Measurements from ENCODE around the gene ART4. TPM values are rescaled to one million over a fixed set of nuclear protein-coding genes. Genes with fewer than 3 reads are reported as not detected.
A peak's percentile ranks its signal among the peaks of the same experiment; 100 is the strongest.

Gene ART4
- polyA plus RNA-seq, 1 donor from 2014 or later: not detected

- Histone ChIP-seq H3K4me2 (ENCODE audit: low read length) (peak within 1 kb of the TSS; percentile 86), H3K9me3 (ENCODE audit: low read length) (no peaks in the 10 kb centered on the region), H3K79me2 (replicated peaks; ENCODE audit: insufficient read depth, low read length) (peaks cover 50% of the 10 kb centered on the region), H3K9me2 (ENCODE audit: insufficient read depth, low read length) (no peaks in the 10 kb centered on the region), H3K27ac (ENCODE audit: low read length) (peak within 1 kb of the TSS; percentile 93), H3K36me3 (ENCODE audit: insufficient read depth, low read length) (peaks cover 5% of the 10 kb centered on the region), H3F3A (ENCODE audit: insufficient read depth, low read length, poor library complexity, severe bottlenecking) (no peaks in the 10 kb centered on the region), H3K9ac (ENCODE audit: low read length) (peak within 1 kb of the TSS; percentile 97), H3K4me3 (ENCODE audit: low read length) (peak within 1 kb of the TSS; percentile 78), H4K20me1 (ENCODE audit: insufficient read depth) (no peaks in the 10 kb centered on the region), H3K27me3 (ENCODE audit: insufficient read depth, low read depth, low read length) (no peaks in the 10 kb centered on the region), H2AFZ (ENCODE audit: low read depth, low read length) (peak within 1 kb of the TSS; percentile 97)
- no peak for TF ChIP-seq CTCF (IDR thresholded peaks at IDR 0.05; ENCODE audit: poor library complexity, severe bottlenecking)
- TF ChIP-seq MXI1 (conservative IDR thresholded peaks at IDR 0.05; ENCODE audit: poor library complexity, severe bottlenecking): peak; percentile 75
- TF ChIP-seq POLR2AphosphoS5 (IDR thresholded peaks at IDR 0.05): peak; percentile 93
- TF ChIP-seq RAD21 (conservative IDR thresholded peaks at IDR 0.05): no peak
- no peak for TF ChIP-seq SMC3 (conservative IDR thresholded peaks at IDR 0.05; ENCODE audit: poor library complexity)
- TF ChIP-seq EZH2 (IDR thresholded peaks at IDR 0.05; ENCODE audit: borderline replicate concordance, insufficient read depth, low read length, poor library complexity, severe bottlenecking): no peak
- TF ChIP-seq EP300 (conservative IDR thresholded peaks at IDR 0.05; ENCODE audit: poor library complexity, severe bottlenecking): no peak
- TF ChIP-seq TAF1 (IDR thresholded peaks at IDR 0.05; ENCODE audit: low read depth): peak; percentile 96
- TF ChIP-seq, protein P1, sequence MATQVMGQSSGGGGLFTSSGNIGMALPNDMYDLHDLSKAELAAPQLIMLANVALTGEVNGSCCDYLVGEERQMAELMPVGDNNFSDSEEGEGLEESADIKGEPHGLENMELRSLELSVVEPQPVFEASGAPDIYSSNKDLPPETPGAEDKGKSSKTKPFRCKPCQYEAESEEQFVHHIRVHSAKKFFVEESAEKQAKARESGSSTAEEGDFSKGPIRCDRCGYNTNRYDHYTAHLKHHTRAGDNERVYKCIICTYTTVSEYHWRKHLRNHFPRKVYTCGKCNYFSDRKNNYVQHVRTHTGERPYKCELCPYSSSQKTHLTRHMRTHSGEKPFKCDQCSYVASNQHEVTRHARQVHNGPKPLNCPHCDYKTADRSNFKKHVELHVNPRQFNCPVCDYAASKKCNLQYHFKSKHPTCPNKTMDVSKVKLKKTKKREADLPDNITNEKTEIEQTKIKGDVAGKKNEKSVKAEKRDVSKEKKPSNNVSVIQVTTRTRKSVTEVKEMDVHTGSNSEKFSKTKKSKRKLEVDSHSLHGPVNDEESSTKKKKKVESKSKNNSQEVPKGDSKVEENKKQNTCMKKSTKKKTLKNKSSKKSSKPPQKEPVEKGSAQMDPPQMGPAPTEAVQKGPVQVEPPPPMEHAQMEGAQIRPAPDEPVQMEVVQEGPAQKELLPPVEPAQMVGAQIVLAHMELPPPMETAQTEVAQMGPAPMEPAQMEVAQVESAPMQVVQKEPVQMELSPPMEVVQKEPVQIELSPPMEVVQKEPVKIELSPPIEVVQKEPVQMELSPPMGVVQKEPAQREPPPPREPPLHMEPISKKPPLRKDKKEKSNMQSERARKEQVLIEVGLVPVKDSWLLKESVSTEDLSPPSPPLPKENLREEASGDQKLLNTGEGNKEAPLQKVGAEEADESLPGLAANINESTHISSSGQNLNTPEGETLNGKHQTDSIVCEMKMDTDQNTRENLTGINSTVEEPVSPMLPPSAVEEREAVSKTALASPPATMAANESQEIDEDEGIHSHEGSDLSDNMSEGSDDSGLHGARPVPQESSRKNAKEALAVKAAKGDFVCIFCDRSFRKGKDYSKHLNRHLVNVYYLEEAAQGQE (IDR thresholded peaks at IDR 0.05; ENCODE audit: borderline replicate concordance): peak; percentile 92
These were observed 40.1 kb downstream of the ART4 start, which contains the start of the genes C12orf60 and WBP11 for GRCh38 chr12:14803011-14803829. Gene C12orf60, plus strand, starts transcription at chr12:14803670. Its CDS starts 19,266 bp downstream, at chr12:14822936. Gene WBP11, minus strand, starts transcription at chr12:14803478. Its CDS starts 2,095 bp downstream, at chr12:14801383.

DNA sequence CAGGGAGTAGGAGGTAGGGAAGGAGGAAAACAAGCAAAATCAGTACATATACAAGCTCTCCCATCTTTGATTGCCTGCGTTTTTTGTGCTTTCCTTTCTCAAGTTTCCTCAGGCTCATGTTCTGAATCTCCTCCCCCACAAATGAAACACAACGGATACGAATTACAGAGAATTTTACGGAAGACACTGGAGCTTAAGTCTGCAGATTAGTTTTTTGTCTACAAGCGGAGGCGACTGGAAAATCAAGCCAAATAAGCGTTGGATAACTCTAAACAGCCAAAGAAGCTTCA is 40.7 kb downstream of the ART4 start:
- Histone ChIP-seq H3K27ac (ENCODE audit: low read length) (peak overlapping the region; percentile 93), H2AFZ (ENCODE audit: low read depth, low read length) (peak overlapping the region; percentile 69), H3K27me3 (ENCODE audit: insufficient read depth, low read depth, low read length) (no peaks in the 10 kb centered on the region), H3K4me2 (ENCODE audit: low read length) (peak overlapping the region; percentile 86), H3F3A (ENCODE audit: insufficient read depth, low read length, poor library complexity, severe bottlenecking) (no peaks in the 10 kb centered on the region), H3K9me2 (ENCODE audit: insufficient read depth, low read length) (no peaks in the 10 kb centered on the region), H3K79me2 (replicated peaks; ENCODE audit: insufficient read depth, low read length) (peaks cover 50% of the 10 kb centered on the region), H4K20me1 (ENCODE audit: insufficient read depth) (no peaks in the 10 kb centered on the region), H3K9ac (ENCODE audit: low read length) (peak overlapping the region; percentile 97), H3K9me3 (ENCODE audit: low read length) (no peaks in the 10 kb centered on the region), H3K36me3 (ENCODE audit: insufficient read depth, low read length) (peaks cover 9% of the 10 kb centered on the region), H3K4me3 (ENCODE audit: low read length) (peak overlapping the region; percentile 78)
- TF ChIP-seq POLR2AphosphoS5 (IDR thresholded peaks at IDR 0.05) (no peak), SMC3 (conservative IDR thresholded peaks at IDR 0.05; ENCODE audit: poor library complexity) (no peak), TAF1 (IDR thresholded peaks at IDR 0.05; ENCODE audit: low read depth) (no peak), CTCF (IDR thresholded peaks at IDR 0.05; ENCODE audit: poor library complexity, severe bottlenecking) (no peak), MXI1 (conservative IDR thresholded peaks at IDR 0.05; ENCODE audit: poor library complexity, severe bottlenecking) (no peak), RAD21 (conservative IDR thresholded peaks at IDR 0.05) (no peak), EZH2 (IDR thresholded peaks at IDR 0.05; ENCODE audit: borderline replicate concordance, insufficient read depth, low read length, poor library complexity, severe bottlenecking) (no peak), EP300 (conservative IDR thresholded peaks at IDR 0.05; ENCODE audit: poor library complexity, severe bottlenecking) (no peak)
- TF ChIP-seq, protein P1 (IDR thresholded peaks at IDR 0.05; ENCODE audit: borderline replicate concordance): no peak

Measured in neural cell (in vitro differentiated cells).